ENCODE results near the gene CSTF2T.
A peak's percentile ranks its signal among the peaks of the same experiment; 100 is the strongest.

The CSTF2T gene, protein sequence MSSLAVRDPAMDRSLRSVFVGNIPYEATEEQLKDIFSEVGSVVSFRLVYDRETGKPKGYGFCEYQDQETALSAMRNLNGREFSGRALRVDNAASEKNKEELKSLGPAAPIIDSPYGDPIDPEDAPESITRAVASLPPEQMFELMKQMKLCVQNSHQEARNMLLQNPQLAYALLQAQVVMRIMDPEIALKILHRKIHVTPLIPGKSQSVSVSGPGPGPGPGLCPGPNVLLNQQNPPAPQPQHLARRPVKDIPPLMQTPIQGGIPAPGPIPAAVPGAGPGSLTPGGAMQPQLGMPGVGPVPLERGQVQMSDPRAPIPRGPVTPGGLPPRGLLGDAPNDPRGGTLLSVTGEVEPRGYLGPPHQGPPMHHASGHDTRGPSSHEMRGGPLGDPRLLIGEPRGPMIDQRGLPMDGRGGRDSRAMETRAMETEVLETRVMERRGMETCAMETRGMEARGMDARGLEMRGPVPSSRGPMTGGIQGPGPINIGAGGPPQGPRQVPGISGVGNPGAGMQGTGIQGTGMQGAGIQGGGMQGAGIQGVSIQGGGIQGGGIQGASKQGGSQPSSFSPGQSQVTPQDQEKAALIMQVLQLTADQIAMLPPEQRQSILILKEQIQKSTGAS

GRCh38 chr10:51699475-51700227 is at the start of gene CSTF2T:
Gene CSTF2T (minus strand): TSS chr10:51699595. CDS start chr10:51699549, 46 bp downstream.
- DNase-seq: peak; percentile 92

- no peak for DNase-seq
These were observed 49.6 kb upstream of the CSTF2T start for GRCh38 chr10:51748959-51749358.

GRCh38 chr10:51747216-51747615 is 47.8 kb upstream of the CSTF2T start:
- no peak for DNase-seq

DNA sequence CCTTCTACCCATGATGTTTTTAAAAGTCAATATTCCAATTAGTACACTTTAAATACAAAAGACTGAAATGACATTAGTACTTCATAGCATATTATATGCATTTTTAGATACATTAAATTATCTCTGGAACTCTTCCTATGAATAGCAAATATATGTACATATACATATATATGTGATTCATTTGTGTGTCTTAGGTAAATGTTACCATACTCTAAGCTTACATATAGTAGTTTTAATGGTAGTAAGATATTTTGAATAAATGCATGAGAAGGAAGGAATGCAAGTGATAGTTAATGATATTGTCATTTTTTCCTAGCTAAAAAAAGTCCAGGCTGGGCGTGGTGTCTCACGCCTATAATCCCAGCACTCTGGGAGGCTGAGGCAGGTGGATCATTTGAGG is 46.0 kb upstream of the CSTF2T start:
- DNase-seq: no peak

DNA sequence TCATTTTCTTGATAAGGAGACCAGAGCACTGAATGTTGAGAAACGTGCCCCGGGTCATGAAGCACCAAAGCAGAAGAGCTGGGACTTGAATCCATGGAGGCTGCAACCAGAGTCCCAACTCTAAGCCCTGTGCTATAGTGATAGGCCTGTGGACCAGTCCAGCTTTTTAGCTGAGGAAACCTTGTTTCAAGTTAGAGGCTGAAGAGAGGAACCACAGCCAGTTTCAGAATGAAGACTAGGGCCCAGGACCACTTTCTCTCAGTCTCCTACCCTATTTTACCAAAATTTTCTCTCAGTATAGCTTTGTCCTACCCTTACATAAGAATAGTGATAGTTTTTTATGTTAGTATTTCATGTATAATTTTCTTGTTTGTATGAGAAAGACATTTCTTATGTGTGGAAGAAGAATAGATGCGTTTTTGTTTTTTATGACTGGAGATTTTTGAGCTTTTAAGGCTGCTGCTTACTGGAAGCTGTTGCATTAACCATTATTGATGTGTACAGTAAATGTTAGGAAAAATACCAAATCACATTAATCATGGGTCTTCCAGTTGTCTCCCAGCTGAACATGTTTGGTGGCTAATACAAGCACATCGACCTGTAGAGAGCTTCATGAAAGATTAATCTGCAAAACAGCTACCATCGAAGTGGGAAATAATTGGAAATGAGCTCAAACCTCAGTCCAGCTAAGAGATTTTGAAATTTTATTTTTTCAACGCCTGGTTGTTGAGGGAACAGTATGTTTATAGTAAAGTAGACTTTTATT is 45.0 kb upstream of the CSTF2T start:
- no peak for DNase-seq

- DNase-seq: no peak
These were observed 43.8 kb upstream of the CSTF2T start for GRCh38 chr10:51743146-51743545.

- DNase-seq: no peak
These were observed 33.7 kb upstream of the CSTF2T start for GRCh38 chr10:51733057-51733456.

DNA sequence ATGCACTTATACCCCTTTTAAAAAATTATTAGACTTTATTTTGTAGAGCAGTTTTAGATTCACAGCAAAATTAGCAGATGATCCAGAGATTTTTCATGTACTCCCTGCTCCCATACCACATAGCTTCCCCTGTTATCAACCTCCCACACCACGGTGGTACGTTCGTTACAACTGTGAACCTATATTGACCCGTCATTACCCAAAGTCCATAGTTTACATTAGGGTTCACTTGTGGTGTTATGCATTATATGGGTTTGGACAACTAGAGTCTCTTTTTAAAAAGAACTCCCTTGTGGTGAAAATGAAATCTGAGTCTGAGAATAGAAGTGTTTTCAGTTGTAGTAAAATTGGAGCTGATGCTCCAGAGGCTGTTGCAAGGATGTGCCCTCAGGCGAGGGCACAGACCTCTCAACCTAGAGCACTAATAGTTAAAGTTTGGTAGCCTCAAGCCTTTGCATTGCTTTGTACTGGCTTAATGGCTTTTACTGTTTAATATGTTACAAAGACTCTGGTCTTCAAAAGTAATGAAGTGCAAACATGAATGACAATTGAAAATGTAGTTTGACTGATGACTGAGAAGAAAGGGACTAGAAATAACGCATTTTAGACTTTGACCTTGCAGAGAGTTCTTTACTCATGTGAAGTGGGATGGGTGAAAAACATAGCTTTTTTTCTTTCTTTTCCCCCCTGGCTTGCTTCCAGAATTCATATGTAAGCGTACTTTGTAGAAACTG is 30.6 kb upstream of the CSTF2T start:
- DNase-seq: no peak

DNA sequence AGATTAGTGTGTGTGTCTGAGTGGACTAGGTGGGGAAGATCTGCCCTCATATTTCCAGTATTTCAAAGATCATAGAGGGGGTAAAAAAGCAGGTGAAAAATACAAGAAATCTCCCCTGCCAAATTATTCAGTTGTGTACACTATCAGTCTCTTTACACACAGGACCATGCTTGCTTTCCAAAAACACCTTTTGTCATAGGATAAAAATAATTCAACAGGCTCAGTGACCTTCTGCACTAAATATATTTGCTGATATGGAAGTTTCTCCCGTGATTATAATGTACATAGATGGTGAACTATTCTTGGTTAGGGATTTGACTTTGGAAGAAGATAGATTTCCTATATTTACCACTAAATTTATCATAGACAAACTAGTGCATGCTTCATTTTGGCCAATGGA is 24.6 kb upstream of the CSTF2T start:
- DNase-seq: no peak

DNA sequence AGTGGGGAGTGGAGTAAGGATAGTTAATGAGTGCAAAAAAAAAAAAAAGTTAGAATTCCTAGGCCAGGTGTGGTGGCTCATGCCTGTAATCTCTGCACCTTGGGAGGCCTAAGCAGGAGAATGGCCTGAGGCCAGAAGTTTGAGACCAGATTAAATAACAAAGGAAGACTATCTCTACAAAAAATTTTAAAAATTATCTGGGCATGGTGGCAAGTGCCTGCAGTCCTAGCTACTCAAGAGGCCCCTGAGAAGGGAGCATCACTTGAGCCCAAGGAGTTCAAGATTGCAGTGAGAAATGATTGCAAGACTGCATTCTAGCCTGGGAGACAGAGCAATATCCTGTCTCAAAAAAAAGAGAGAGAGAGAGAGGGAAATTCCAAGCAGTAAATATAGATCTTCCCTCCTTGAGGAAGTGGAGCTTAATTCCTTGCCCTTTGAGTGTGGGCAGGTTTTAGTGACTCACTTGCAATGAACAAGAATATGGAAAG is 19.5 kb upstream of the CSTF2T start:
- peak; percentile 42 for DNase-seq

GRCh38 chr10:51716981-51717380 is 17.6 kb upstream of the CSTF2T start:
- no peak for DNase-seq

DNA sequence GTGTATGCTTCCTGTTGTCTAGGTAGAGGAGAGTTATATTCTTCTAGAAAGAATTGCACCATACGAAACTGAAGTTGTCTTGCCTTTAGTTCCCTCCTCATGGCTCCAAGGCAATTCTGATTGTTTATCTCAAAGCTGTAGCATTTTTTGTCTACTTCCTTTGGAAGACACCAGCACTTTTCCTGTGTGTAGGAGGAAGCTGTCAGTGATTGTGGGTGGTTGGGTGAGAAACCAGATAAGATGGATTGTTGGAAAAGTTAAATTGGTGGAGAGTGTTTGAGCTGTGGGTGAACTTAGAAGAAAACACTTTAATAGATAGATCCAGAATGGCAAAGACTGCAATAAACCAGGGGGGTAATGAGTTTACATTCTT is 12.1 kb upstream of the CSTF2T start:
- DNase-seq: no peak

DNA sequence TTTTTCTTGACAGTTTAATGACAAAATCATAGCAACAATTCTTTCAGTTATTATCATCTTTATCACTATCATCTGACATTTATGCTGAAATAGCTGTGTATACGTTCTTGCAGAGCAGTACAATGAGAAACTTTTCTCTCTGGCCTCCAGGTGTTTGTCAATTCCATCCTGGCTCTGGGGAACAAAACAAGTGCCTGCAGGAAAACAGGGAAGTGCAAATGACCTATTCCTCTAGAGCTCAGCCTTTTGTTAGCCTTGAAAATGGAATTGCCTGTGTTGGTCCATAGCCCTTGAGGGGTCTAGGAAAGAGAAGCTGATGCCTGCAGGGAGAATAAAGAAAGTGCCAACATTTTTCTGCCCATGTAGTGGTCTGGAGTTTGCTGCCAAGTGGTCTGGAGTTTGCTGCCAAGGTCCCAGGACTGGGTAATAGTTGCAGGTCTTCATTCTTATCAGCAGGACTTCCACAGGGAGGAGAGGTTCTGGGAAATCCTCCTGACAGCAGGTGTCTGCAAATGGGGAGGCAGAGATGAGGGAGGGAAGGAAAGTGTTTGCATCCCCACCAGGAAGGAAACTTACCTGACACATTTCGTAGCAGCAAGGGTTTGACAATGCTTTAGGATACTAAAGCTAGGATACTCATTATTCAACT is 10.1 kb upstream of the CSTF2T start:
- no peak for DNase-seq

- DNase-seq: no peak
These were observed 9.2 kb upstream of the CSTF2T start for GRCh38 chr10:51708609-51709008.

- no peak for DNase-seq
These were observed 8.5 kb upstream of the CSTF2T start for GRCh38 chr10:51707821-51708424.

GRCh38 chr10:51707392-51707791 is 8.0 kb upstream of the CSTF2T start:
- no peak for DNase-seq

DNA sequence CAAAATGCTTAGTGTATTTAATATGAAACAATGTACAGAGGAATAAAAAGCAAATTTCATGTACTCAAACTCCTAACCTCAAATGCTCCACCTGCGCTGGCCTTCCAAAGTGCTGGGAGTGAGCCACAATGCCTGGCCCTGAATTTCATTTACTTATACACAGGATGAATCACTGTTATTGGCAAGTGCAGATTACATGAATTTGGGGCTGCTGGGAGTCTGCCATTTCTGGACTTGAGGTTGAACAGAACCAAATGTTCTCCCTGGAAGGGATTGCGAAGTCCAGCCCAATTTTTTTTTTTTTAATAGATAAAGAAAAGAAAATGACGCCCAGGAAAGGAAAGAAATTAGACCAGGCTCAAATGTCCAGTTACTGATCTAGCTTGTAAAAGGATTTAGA is 6.8 kb upstream of the CSTF2T start:
- no peak for DNase-seq

- no peak for DNase-seq
These were observed 6.4 kb upstream of the CSTF2T start for GRCh38 chr10:51705774-51706173.

DNA sequence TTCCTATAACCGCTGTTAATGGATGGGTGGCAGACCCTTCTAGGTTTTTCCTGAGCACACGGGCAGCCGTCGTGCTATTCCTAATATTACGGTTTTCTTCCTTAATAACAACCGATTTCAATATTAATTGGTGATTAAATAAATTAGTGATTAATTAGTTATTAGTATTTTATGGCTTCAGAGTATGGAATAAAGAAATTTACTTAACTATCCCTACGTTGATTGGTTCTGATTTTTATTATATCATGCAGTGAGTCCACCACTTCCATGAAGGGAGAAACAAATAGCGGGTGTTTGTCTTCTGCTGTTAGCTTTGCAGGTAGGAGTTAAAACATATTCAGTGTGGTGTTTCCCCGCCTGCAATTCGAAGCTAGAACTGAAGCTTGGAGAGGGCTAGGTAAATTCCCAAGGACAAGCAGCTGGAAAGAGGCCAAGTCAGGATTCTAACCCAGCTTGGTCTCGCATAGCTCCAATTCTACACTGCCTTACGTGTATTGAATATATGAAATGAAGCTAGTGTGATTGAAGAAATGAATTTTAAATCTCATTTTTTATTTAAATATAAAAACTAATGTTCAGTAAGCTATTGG is 928 bp upstream of the CSTF2T start:
- DNase-seq: peak; percentile 42

- peak; percentile 52 for DNase-seq
These were observed 285 bp downstream of the CSTF2T start for GRCh38 chr10:51699145-51699474.

- no peak for DNase-seq
These were observed 827 bp downstream of the CSTF2T start for GRCh38 chr10:51698473-51699063.

Data from kidney glomerular epithelial cell (primary cell).